ENCODE measurements around the gene SNX33. TPM values are rescaled to one million over a fixed set of nuclear protein-coding genes. Genes with fewer than 3 reads are reported as not detected.
"Not testable (repeated sequence)": the region's sequence is repeated elsewhere in the genome, so short reads cannot be mapped to it uniquely, and the experiment has no call there.

The SNX33 gene
- total RNA-seq, 1 experiment from 2014 or later: 19.8 TPM

GRCh38 chr15:75697523-75697922, 49.8 kb downstream of the SNX33 start (continued):
- no peak for TF ChIP-seq ZSCAN18 (CRISPR knock-in tag; IDR thresholded peaks at IDR 0.05)
- no peak for TF ChIP-seq TEAD4 (CRISPR knock-in tag; IDR thresholded peaks at IDR 0.05)
- no peak for TF ChIP-seq SMAD4 (CRISPR knock-in tag; IDR thresholded peaks at IDR 0.05)
- TF ChIP-seq FOXJ3 (CRISPR knock-in tag; IDR thresholded peaks at IDR 0.05; ENCODE audit: borderline replicate concordance): no peak
- TF ChIP-seq ZNF232 (CRISPR knock-in tag; IDR thresholded peaks at IDR 0.05): no peak

DNA sequence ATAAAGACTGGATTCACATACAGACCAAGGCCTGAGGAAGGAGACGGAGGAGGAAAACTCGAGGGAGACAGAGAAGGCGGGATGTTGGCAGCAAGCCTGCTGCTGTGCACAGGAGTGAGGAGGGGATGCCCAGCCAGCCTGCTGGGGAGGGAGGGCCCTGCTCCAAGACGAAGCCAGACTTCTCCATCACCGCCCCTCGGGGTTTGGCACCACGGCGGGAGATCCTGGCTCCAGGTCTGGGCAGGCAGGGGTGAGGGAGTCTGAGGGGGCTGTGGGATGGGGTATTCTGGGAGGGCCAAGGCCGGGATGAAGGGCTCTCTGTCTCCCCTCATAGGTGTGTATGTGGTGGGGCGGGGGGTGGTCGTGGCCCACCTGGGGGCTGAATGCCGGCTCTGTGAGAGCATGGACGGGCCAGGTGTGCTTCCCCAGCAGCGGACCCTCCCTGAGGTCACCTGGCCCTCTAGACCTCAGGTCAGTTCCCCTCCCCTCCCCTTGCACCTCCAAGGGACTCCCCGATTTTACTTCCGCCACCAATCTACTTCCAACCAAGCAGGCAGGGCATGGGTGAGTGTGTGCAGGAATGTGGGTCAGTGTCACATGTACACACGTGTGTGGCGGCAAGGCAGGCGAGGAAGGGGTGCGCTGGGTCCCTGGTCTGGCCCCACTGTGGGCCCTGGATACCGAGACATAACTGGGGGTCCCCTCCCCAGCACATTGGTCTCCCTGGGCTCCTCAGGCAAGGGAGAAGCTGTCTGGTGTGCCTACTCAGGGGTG, 50.4 kb downstream of the SNX33 start:
- peaks cover 22% of the 10 kb centered on the region for H3K4me1 Mint-ChIP-seq
- H3K27me3 Mint-ChIP-seq (ENCODE audit: low read depth); H3K9me3 Mint-ChIP-seq; H3K36me3 Mint-ChIP-seq; ATAC-seq; H3K4me3 Mint-ChIP-seq; H3K27ac Mint-ChIP-seq; POLR2A ChIA-PET; DNase-seq (ENCODE audit: low spot score): not testable (repeated sequence)
- CTCF ChIA-PET: interaction anchor here (1.5 to 2.8 kb wide), 2 partner anchors 12 to 35 kb away, joined by 4 to 7 read pairs; no protein-coding TSS in a partner anchor

- ATAC-seq; H3K4me3 Mint-ChIP-seq; DNase-seq (ENCODE audit: low spot score); H3K27me3 Mint-ChIP-seq (ENCODE audit: low read depth); H3K9me3 Mint-ChIP-seq; POLR2A ChIA-PET; H3K27ac Mint-ChIP-seq; H3K36me3 Mint-ChIP-seq: not testable (repeated sequence)
- peaks cover 12% of the 10 kb centered on the region for H3K4me1 Mint-ChIP-seq
- CTCF ChIA-PET: interaction anchor here (2.8 kb wide), 1 partner anchor 13 kb away, joined by 7 read pairs; no protein-coding TSS in a partner anchor
These were observed 51.8 kb downstream of the SNX33 start for GRCh38 chr15:75699517-75699916.

- POLR2A ChIA-PET; CTCF ChIA-PET; H3K27me3 Mint-ChIP-seq (ENCODE audit: low read depth); H3K36me3 Mint-ChIP-seq; H3K4me3 Mint-ChIP-seq; H3K4me1 Mint-ChIP-seq; H3K9me3 Mint-ChIP-seq; ATAC-seq; H3K27ac Mint-ChIP-seq; DNase-seq (ENCODE audit: low spot score): not testable (repeated sequence)
These were observed 52.5 kb downstream of the SNX33 start for GRCh38 chr15:75699961-75700874.

- H3K27me3 Mint-ChIP-seq (ENCODE audit: low read depth); H3K27ac Mint-ChIP-seq; DNase-seq (ENCODE audit: low spot score); POLR2A ChIA-PET; H3K36me3 Mint-ChIP-seq; H3K4me3 Mint-ChIP-seq; H3K4me1 Mint-ChIP-seq; CTCF ChIA-PET; ATAC-seq; H3K9me3 Mint-ChIP-seq: not testable (repeated sequence)
These were observed 53.6 kb downstream of the SNX33 start for GRCh38 chr15:75701071-75702003.

- Mint-ChIP-seq H3K27me3 (ENCODE audit: low read depth) (no peaks in the 10 kb centered on the region; the same call in 1 of the 2 replicates), H3K4me3 (no peak overlapping the region), H3K4me1 (peaks cover 2% of the 10 kb centered on the region; the same call in 1 of the 2 replicates), H3K9me3 (no peaks in the 10 kb centered on the region), H3K36me3 (no peaks in the 10 kb centered on the region), H3K27ac (peak overlapping the region; percentile 32)
- ChIA-PET POLR2A (no interaction called here), CTCF (no interaction called here)
- no peak for ATAC-seq
- no peak for DNase-seq (ENCODE audit: low spot score)
- TF ChIP-seq ZNF138 (CRISPR knock-in tag; conservative IDR thresholded peaks at IDR 0.05): no peak
- TF ChIP-seq NR2C2 (CRISPR knock-in tag; IDR thresholded peaks at IDR 0.05): no peak
- TF ChIP-seq NR3C1 (CRISPR knock-in tag; conservative IDR thresholded peaks at IDR 0.05; ENCODE audit: low read depth): no peak
- TF ChIP-seq NR1H2 (CRISPR knock-in tag; IDR thresholded peaks at IDR 0.05): no peak
- TF ChIP-seq, protein P1, sequence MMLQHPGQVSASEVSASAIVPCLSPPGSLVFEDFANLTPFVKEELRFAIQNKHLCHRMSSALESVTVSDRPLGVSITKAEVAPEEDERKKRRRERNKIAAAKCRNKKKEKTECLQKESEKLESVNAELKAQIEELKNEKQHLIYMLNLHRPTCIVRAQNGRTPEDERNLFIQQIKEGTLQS (CRISPR knock-in tag; conservative IDR thresholded peaks at IDR 0.05): no peak
- TF ChIP-seq FOXP4 (CRISPR knock-in tag; IDR thresholded peaks at IDR 0.05): no peak
- no peak for TF ChIP-seq MXD4 (CRISPR knock-in tag; IDR thresholded peaks at IDR 0.05; ENCODE audit: borderline replicate concordance)
- TF ChIP-seq MYBL2 (CRISPR knock-in tag; IDR thresholded peaks at IDR 0.05): no peak
These were observed 54.7 kb downstream of the SNX33 start for GRCh38 chr15:75702436-75702835.

All from WTC11 (cell line).